Measurements from ENCODE around the gene SMPD1. TPM values are rescaled to one million over a fixed set of nuclear protein-coding genes. Genes with fewer than 3 reads are reported as not detected.

The SMPD1 gene
- 48.6 TPM for total RNA-seq

DNA sequence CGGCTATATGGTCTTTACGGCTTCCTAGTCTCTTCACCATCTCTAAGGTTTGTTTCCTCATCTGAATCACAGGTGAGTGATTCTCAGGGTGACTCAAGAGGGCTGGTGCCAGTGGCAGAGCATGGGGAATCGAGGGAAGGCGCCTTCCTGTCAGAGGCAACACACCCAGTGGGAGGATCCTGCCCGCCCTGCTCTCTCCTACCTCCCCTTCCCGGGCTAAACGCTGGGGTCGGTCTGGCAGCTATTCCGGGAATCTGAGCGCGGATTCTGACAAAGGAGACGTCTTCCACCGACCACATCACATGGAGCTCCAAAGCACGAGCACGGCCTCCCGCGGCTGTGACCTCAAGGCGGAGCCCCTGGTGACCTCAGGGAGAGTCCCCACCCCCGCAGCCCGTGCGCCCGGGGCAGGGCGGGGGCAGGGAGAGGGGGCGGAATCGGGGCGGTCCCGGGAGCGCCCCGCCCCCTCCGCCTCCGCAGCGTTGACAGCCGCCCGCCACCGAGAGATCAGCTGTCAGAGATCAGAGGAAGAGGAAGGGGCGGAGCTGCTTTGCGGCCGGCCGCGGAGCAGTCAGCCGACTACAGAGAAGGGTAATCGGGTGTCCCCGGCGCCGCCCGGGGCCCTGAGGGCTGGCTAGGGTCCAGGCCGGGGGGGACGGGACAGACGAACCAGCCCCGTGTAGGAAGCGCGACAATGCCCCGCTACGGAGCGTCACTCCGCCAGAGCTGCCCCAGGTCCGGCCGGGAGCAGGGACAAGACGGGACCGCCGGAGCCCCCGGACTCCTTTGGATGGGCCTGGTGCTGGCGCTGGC is at the start of gene SMPD1:
Gene SMPD1 (plus strand): TSS at position 570 of the 813 bp plus-strand sequence. CDS start 125 bp downstream, at position 695.
- intact Hi-C loops (cut with DNase I), result loop anchor here (1.0 to 5.0 kb wide), 9 partner anchors 27 to 292 kb away; partner anchors contain the start of genes APBB1, ARFIP2, FHIP1B and ILK
- Histone ChIP-seq H3K27me3 (no peaks in the 10 kb centered on the region), H3K36me3 (peaks cover 13 to 17% of the 10 kb centered on the region in 2 donors), H3K27ac (peak within 1 kb of the TSS; percentile 90 to 95), H3K4me3 (peak within 1 kb of the TSS; percentile 89 to 96), H3K9me3 (no peaks in the 10 kb centered on the region), H3K4me1 (peaks cover 9 to 14% of the 10 kb centered on the region in 2 donors)
- DNase-seq (ENCODE audit: low spot score in 2 of 2), result peak; percentile 92 to 96
- TF ChIP-seq, protein P1, sequence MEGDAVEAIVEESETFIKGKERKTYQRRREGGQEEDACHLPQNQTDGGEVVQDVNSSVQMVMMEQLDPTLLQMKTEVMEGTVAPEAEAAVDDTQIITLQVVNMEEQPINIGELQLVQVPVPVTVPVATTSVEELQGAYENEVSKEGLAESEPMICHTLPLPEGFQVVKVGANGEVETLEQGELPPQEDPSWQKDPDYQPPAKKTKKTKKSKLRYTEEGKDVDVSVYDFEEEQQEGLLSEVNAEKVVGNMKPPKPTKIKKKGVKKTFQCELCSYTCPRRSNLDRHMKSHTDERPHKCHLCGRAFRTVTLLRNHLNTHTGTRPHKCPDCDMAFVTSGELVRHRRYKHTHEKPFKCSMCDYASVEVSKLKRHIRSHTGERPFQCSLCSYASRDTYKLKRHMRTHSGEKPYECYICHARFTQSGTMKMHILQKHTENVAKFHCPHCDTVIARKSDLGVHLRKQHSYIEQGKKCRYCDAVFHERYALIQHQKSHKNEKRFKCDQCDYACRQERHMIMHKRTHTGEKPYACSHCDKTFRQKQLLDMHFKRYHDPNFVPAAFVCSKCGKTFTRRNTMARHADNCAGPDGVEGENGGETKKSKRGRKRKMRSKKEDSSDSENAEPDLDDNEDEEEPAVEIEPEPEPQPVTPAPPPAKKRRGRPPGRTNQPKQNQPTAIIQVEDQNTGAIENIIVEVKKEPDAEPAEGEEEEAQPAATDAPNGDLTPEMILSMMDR (IDR thresholded peaks at IDR 0.05), result no peak

DNA sequence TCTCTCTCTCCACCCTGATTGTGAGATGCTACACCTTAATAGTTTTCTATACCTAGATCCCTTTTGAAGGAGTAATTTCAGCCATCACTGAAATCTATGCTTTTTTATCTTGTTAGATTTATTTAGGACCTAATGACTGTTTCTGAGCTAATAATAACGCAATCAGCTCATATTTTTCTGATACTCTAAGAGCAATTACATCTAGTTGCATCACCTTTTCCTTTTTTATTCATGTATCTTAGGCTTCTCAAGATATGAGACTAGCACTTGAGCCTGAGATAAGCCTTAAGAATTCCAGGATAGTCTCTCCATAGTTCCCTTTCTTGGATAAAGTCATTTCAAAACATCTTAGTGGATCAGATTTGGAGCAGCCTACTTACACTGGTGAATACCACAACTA is 44.9 kb upstream of the SMPD1 start:
- no peak overlapping the region for H3K4me3 ChIP-seq
- H3K4me1 ChIP-seq, result no peaks in the 10 kb centered on the region
- intact Hi-C loops (cut with DNase I), result no loop called here
- no peaks in the 10 kb centered on the region for H3K27me3 ChIP-seq
- H3K9me3 ChIP-seq, result no peaks in the 10 kb centered on the region
- TF ChIP-seq, protein P1 (IDR thresholded peaks at IDR 0.05), result no peak
- no peak overlapping the region for H3K27ac ChIP-seq
- no peak for DNase-seq (ENCODE audit: low spot score in 2 of 2)
- no peaks in the 10 kb centered on the region for H3K36me3 ChIP-seq

DNA sequence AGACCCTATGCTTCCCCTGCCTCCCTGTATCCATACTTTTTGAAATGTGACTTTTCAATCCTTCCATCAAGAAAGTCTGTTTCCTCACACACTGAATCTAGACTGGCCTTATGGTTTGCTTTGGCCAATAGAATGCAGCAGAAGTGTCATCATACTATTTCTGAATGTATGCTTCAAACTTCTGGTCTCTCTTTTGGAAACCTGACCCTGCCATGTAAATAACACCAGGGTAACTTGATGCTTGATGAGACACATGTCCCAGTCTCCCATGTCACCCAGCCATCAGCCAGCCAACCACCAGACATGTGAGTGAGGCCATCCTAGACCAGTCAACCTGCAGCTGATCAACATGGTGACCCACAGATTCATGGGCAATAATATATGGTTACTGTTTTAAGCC is 40.2 kb upstream of the SMPD1 start:
- Histone ChIP-seq H3K9me3 (no peaks in the 10 kb centered on the region), H3K27me3 (no peaks in the 10 kb centered on the region), H3K27ac (no peak overlapping the region), H3K4me1 (no peaks in the 10 kb centered on the region), H3K4me3 (no peak overlapping the region), H3K36me3 (no peaks in the 10 kb centered on the region)
- DNase-seq (ENCODE audit: low spot score in 2 of 2), result no peak
- intact Hi-C loops (cut with DNase I), result no loop called here
- TF ChIP-seq, protein P1 (IDR thresholded peaks at IDR 0.05), result no peak

DNA sequence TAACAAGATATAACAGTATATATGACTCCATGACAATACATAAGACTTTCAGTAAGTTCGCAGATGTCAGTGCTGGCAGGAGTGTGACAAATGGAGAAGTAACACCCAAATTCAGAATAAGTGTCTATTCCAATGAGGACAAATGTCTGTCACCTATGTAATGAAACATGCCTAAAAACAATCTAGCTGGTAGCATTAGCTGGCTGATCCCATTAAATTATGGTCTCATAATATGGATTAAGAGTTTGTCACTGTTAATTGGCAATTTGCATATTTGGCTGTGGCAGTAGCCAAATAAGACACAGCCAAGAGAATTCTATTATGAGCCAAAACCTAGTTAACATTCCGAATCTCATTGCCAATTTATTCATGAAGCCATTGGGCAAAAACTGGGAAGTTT is 39.8 kb upstream of the SMPD1 start:
- H3K36me3 ChIP-seq, result no peaks in the 10 kb centered on the region
- H3K27me3 ChIP-seq, result no peaks in the 10 kb centered on the region
- H3K9me3 ChIP-seq, result no peaks in the 10 kb centered on the region
- H3K27ac ChIP-seq, result no peak overlapping the region
- H3K4me3 ChIP-seq, result no peak overlapping the region
- TF ChIP-seq, protein P1 (IDR thresholded peaks at IDR 0.05), result no peak
- DNase-seq (ENCODE audit: low spot score in 2 of 2), result no peak
- no peaks in the 10 kb centered on the region for H3K4me1 ChIP-seq
- intact Hi-C loops (cut with DNase I), result no loop called here

DNA sequence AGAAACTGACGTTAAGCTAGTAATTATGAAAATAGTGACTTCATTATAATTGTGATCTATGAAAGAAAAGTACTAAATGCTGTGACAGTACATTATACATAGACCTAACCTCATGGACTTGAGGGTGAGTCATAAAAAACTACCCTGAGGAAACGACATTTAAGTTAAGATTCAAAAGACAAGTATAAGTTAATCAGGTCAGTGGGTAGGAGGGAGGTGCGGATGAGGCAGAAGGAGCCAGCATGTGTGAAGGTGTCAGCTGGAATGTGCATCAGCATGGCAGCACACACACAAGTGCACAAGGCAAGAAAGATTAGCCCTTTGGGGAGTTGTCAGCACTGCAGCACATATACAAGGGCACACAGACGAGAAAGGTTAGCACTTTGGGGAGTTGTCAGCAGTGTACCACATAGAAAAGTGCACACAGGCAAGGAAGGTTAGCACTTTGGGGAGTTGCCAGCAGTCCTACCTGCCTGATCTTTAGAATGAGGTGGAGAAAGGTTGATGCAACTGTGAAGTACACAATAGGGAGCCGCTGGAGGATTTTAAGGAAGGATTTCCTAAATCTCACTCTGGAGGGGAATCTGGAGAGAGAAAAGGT is 38.4 kb upstream of the SMPD1 start:
- Histone ChIP-seq H3K4me1 (peaks cover under 1 to 5% of the 10 kb centered on the region in 2 donors), H3K4me3 (no peak overlapping the region), H3K27ac (no peak overlapping the region), H3K27me3 (no peaks in the 10 kb centered on the region), H3K36me3 (no peaks in the 10 kb centered on the region), H3K9me3 (no peaks in the 10 kb centered on the region)
- TF ChIP-seq, protein P1 (IDR thresholded peaks at IDR 0.05), result no peak
- no peak for DNase-seq (ENCODE audit: low spot score in 2 of 2)
- intact Hi-C loops (cut with DNase I), result no loop called here

All from ascending aorta (tissue), 2 donors.